CD14-positive monocyte (primary cell): ENCODE measurements around the gene SYNE3. TPM values are rescaled to one million over a fixed set of nuclear protein-coding genes. Genes with fewer than 3 reads are reported as not detected.

Experiments
- DNase-seq, 3 donors: peaks; one replicate each; pipeline ENCODE4 v3.0.0-alpha.2; 2011 to 2022
- H2AFZ ChIP-seq: 2 replicates; pipeline ENCODE4 v1.6.0; 2012; ENCODE audit warnings: mild to moderate bottlenecking, low read depth, low read length, inconsistent platforms; ENCODE audit not compliant: insufficient read depth, poor library complexity, severe bottlenecking
- H3K27ac ChIP-seq, 2 donors: 1 replicate in 1 of 2; 2 replicates in 1 of 2; pipeline ENCODE4 v1.5.1; 2012 to 2013; ENCODE audit warnings: low read length in 2 of 2, control low read depth in 1 of 2, inconsistent platforms in 1 of 2, low read depth in 1 of 2, mild to moderate bottlenecking in 1 of 2
- H3K27me3 ChIP-seq, 2 donors: one replicate each; pipeline versions ENCODE4 v1.6.0 to v1.6.1; 2011 to 2013; ENCODE audit warnings: low read length in 2 of 2; ENCODE audit not compliant: control insufficient read depth in 2 of 2, insufficient read depth in 2 of 2
- H3K36me3 ChIP-seq, 2 donors: replicated peaks in 1 of 2; 1 replicate in 1 of 2; 2 replicates in 1 of 2; pipeline versions ENCODE4 v1.5.1 to v1.6.1; 2012 to 2013; ENCODE audit warnings: low read length in 2 of 2, control low read depth in 1 of 2, inconsistent platforms in 1 of 2, mild to moderate bottlenecking in 1 of 2; ENCODE audit not compliant: insufficient read depth in 2 of 2, control insufficient read depth in 1 of 2
- H3K4me1 ChIP-seq, 2 donors: 1 replicate in 1 of 2; 2 replicates in 1 of 2; pipeline versions ENCODE4 v1.5.1 to v1.6.1; 2012 to 2013; ENCODE audit warnings: low read length in 2 of 2, control low read depth in 1 of 2, inconsistent platforms in 1 of 2, mild to moderate bottlenecking in 1 of 2, moderate library complexity in 1 of 2; ENCODE audit not compliant: insufficient read depth in 2 of 2, control insufficient read depth in 1 of 2
- H3K4me2 ChIP-seq: replicated peaks from 2 replicates; pipeline ENCODE3; 2012; ENCODE audit warnings: low read length, moderate library complexity, mild to moderate bottlenecking; ENCODE audit not compliant: poor library complexity, severe bottlenecking; ENCODE audit errors: extremely low read depth
- H3K4me3 ChIP-seq, 3 experiments: fragments of 200-600 bp in 1 of 3; sonication (generic) in 1 of 3; replicated peaks in 1 of 3; 1 replicate in 2 of 3; 2 replicates in 1 of 3; pipeline ENCODE4 v1.5.1; 2011 to 2013; ENCODE audit warnings: low read length in 3 of 3, mild to moderate bottlenecking in 3 of 3, control low read depth in 2 of 3, low read depth in 2 of 3, inconsistent platforms in 1 of 3, moderate library complexity in 1 of 3
- H3K79me2 ChIP-seq: 2 replicates; pipeline ENCODE4 v1.6.0; 2012; ENCODE audit warnings: mild to moderate bottlenecking, control low read depth, inconsistent platforms, low read length, moderate library complexity; ENCODE audit not compliant: insufficient read depth
- H3K9ac ChIP-seq: 2 replicates; pipeline ENCODE4 v1.6.0; 2017; ENCODE audit warnings: low read length, mild to moderate bottlenecking; ENCODE audit not compliant: insufficient read depth, poor library complexity, severe bottlenecking
- H3K9me3 ChIP-seq, 2 donors: replicated peaks in 1 of 2; 1 replicate in 1 of 2; 2 replicates in 1 of 2; pipeline versions ENCODE4 v1.5.1 to v1.6.1; 2012 to 2013; ENCODE audit warnings: low read length in 2 of 2, control low read depth in 1 of 2; ENCODE audit not compliant: control insufficient read depth in 1 of 2, insufficient read depth in 1 of 2
- H4K20me1 ChIP-seq: 2 replicates; pipeline ENCODE4 v1.6.0; 2012; ENCODE audit warnings: mild to moderate bottlenecking, low read length, control low read depth, moderate library complexity; ENCODE audit not compliant: insufficient read depth
- H3K27ac Mint-ChIP-seq, 7 donors: one replicate each; pipeline ENCODE4 v1.8.0; 2020; ENCODE audit warnings: mild to moderate bottlenecking in 7 of 7, mixed read lengths in 7 of 7, moderate library complexity in 6 of 7, inconsistent platforms in 2 of 7
- H3K27me3 Mint-ChIP-seq, 3 donors: one replicate each; pipeline ENCODE4 v1.8.0; 2021 to 2022; ENCODE audit warnings: low read depth in 3 of 3, mild to moderate bottlenecking in 3 of 3, mixed read lengths in 3 of 3, moderate library complexity in 3 of 3, inconsistent platforms in 1 of 3
- H3K36me3 Mint-ChIP-seq, 2 donors: one replicate each; pipeline ENCODE4 v1.8.0; 2020; ENCODE audit warnings: mixed read lengths in 2 of 2, inconsistent platforms in 1 of 2, mild to moderate bottlenecking in 1 of 2
- H3K4me1 Mint-ChIP-seq: one replicate; pipeline ENCODE4 v1.8.0; 2020; ENCODE audit warnings: mild to moderate bottlenecking, mixed read lengths
- H3K4me3 Mint-ChIP-seq, 2 donors: one replicate each; pipeline ENCODE4 v1.8.0; 2020; ENCODE audit warnings: mild to moderate bottlenecking in 2 of 2, mixed read lengths in 2 of 2, moderate library complexity in 1 of 2
- H3K9me3 Mint-ChIP-seq, 7 donors: one replicate each; pipeline ENCODE4 v1.8.0; 2020 to 2022; ENCODE audit warnings: mixed read lengths in 7 of 7, mild to moderate bottlenecking in 6 of 7, moderate library complexity in 6 of 7, inconsistent platforms in 2 of 7
- WGBS: methylation state at CpG from one replicate; pipeline ENCODE4 v1.1.5; 2013; ENCODE audit warnings: missing lambda C conversion rate; ENCODE audit not compliant: insufficient coverage; 5-methylcytosine and 5-hydroxymethylcytosine counted together
- intact Hi-C, 2 donors: fragments of 100-400 bp; cut with micrococcal nuclease; formaldehyde crosslinking; loops; one replicate each; pipeline versions ENCODE4 v1.15.0 to v1.15.1; 2023
- polyA plus RNA-seq, 3 donors: library from polyadenylated mRNA; depleted of rRNA in 1 of 3; unstranded in 2 of 3; stranded (reverse) in 1 of 3; fragments of 300-500 nt in 2 of 3; fragments of >200 nt in 1 of 3; fragmentation: Illumina TruSeq in 2 of 3; gene quantifications; 1 replicate in 2 of 3; 2 replicates in 1 of 3; pipeline ENCODE4 v1.2.3, GENCODE V29; 2012 to 2021
- TF ChIP-seq, protein P1 (sequence below): fragments of 200-600 bp; IDR thresholded peaks from one replicate; pipeline ENCODE4 v1.8.0; 2022; ENCODE audit warnings: antibody characterized with exemption, mild to moderate bottlenecking

The SYNE3 gene
- polyA plus RNA-seq, 3 donors, result 2.6 to 26.1 (median 3.5) TPM

DNA sequence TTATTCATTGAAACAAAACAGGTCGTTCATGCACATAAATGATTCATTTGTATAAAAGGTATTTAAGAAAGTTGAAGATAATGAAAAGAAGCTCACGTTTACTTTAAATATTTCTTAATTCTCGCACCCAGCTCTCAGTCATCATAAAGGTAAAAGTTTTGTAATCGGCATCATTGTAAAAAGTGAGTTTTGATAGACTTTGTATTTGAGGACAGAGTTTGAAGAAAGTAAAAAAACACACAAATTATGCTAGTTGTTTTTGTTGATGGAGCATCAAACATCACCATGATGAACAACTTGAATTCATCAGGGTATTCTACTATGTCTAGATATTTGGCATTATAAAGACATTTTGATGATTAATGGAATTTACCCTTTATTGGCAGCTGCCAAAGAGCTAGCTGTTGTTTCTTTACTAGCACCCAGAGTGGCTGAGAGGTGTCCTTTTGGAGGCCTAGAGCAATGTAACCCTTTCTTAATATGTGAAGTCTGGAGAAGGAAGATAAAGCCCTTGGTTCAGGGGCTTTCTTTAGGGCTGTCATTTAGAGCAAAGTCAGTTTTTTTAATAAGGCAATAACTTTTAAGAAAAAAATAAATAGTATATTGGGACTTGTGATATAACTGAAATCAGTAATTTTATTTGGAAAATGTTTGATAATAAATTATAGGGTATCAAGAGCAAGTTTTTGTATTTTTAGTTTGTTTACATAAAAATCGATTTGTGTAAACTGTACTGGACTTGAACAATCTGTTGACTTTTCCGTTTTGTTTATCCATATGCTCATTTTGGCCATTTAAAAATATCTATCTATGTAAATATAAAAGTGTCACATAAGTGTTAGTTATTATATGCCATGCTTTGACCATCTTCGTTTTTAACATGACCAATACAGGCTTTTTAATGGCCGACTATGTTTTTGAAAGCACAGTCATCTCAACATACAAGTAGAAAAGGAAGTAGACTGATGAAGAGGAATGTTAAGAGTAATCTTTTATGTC lies 25.8 kb upstream of the SYNE3 start:
- Mint-ChIP-seq H3K36me3 (peaks cover 15 to 22% of the 10 kb centered on the region in 2 donors), H3K27ac (no peak overlapping the region), H3K4me3 (no peak overlapping the region), H3K4me1 (peaks cover 6% of the 10 kb centered on the region), H3K27me3 (peaks cover 0 to 2% (median 0%) of the 10 kb centered on the region in 3 donors), H3K9me3 (no peaks in the 10 kb centered on the region)
- Histone ChIP-seq H3K9me3 (no peaks in the 10 kb centered on the region), H3K79me2 (peaks cover 72% of the 10 kb centered on the region), H3K9ac (no peak overlapping the region), H4K20me1 (peaks cover 16% of the 10 kb centered on the region), H3K27ac (no peak overlapping the region), H3K4me1 (no peaks in the 10 kb centered on the region), H3K36me3 (peaks cover 4 to 28% of the 10 kb centered on the region in 2 donors), H2AFZ (no peak overlapping the region), H3K4me3 (no peak overlapping the region), H3K4me2 (no peak overlapping the region), H3K27me3 (no peaks in the 10 kb centered on the region)
- TF ChIP-seq, protein P1, sequence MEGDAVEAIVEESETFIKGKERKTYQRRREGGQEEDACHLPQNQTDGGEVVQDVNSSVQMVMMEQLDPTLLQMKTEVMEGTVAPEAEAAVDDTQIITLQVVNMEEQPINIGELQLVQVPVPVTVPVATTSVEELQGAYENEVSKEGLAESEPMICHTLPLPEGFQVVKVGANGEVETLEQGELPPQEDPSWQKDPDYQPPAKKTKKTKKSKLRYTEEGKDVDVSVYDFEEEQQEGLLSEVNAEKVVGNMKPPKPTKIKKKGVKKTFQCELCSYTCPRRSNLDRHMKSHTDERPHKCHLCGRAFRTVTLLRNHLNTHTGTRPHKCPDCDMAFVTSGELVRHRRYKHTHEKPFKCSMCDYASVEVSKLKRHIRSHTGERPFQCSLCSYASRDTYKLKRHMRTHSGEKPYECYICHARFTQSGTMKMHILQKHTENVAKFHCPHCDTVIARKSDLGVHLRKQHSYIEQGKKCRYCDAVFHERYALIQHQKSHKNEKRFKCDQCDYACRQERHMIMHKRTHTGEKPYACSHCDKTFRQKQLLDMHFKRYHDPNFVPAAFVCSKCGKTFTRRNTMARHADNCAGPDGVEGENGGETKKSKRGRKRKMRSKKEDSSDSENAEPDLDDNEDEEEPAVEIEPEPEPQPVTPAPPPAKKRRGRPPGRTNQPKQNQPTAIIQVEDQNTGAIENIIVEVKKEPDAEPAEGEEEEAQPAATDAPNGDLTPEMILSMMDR, result no peak
- no peak for DNase-seq
- intact Hi-C loops, result no loop called here
- no CpG with 5 or more reads among the region's 8 CpGs for WGBS

DNA sequence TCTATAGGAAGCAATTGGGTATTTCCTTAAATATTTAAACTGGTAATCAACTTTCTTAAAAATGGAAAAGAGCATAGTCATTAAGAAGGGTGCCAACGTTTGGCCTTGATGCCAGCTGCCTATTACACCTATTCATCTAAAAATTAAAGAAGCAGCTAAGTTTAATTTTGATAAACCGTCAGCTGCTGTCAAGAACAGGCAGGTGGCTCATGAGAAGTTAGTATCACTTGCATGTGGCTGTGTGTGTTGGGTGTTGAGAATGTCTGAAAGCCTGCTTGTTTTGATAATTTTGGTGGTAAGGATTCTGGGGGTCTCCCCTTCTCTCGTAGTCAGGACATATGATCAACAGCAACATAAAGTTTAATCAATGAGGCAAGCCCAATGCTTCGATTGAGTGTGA lies 24.9 kb upstream of the SYNE3 start:
- Histone ChIP-seq H3K9me3 (no peaks in the 10 kb centered on the region), H3K4me3 (no peak overlapping the region), H3K4me1 (peaks cover 5 to 6% of the 10 kb centered on the region in 2 donors), H4K20me1 (peaks cover 16% of the 10 kb centered on the region), H3K36me3 (peaks cover 4 to 24% of the 10 kb centered on the region in 2 donors), H3K27ac (no peak overlapping the region), H3K27me3 (no peaks in the 10 kb centered on the region), H3K9ac (no peak overlapping the region), H2AFZ (no peak overlapping the region), H3K79me2 (peaks cover 80% of the 10 kb centered on the region), H3K4me2 (no peak overlapping the region)
- Mint-ChIP-seq H3K27me3 (no peaks in the 10 kb centered on the region), H3K4me1 (peaks cover 15% of the 10 kb centered on the region), H3K27ac (no peak overlapping the region), H3K4me3 (no peak overlapping the region), H3K9me3 (no peaks in the 10 kb centered on the region), H3K36me3 (peaks cover 14 to 18% of the 10 kb centered on the region in 2 donors)
- intact Hi-C loops, result no loop called here
- TF ChIP-seq, protein P1, result no peak
- no peak for DNase-seq
- no CpG with 5 or more reads among the region's 4 CpGs for WGBS
